PFSK-1 (cell line): Measurements from ENCODE around the gene TSC22D2.

Experiments
- FOXP2 ChIP-seq: optimal IDR thresholded peaks from 2 replicates; pipeline ENCODE3; 2011; ENCODE audit warnings: borderline replicate concordance, control low read depth, inconsistent platforms; ENCODE audit not compliant: insufficient read depth; ENCODE audit errors: extremely low read length, extremely low read depth
- POLR2AphosphoS5 ChIP-seq: IDR thresholded peaks from 2 replicates; pipeline ENCODE4 v1.6.1; 2012; ENCODE audit warnings: low read depth, mild to moderate bottlenecking, control low read depth, low read length, moderate library complexity
- SIN3A ChIP-seq: IDR thresholded peaks from 2 replicates; pipeline ENCODE4 v1.6.1; 2012; ENCODE audit warnings: mild to moderate bottlenecking, low read length, moderate library complexity, borderline replicate concordance; ENCODE audit not compliant: insufficient read depth
- TAF1 ChIP-seq: IDR thresholded peaks from 2 replicates; pipeline ENCODE4 v1.6.1; 2012; ENCODE audit warnings: low read length, control low read depth, borderline replicate concordance; ENCODE audit not compliant: insufficient read depth
- TF ChIP-seq, protein P1 (sequence below), 2 experiments: IDR thresholded peaks; 2 replicates each; pipeline versions ENCODE4 v1.6.1 to v1.8.0; 2011 to 2012; ENCODE audit warnings: low read depth in 2 of 2, low read length in 2 of 2, control low read depth in 1 of 2, inconsistent platforms in 1 of 2, mild to moderate bottlenecking in 1 of 2, moderate library complexity in 1 of 2; ENCODE audit not compliant: insufficient read depth in 1 of 2

TSC22D2 gene

DNA sequence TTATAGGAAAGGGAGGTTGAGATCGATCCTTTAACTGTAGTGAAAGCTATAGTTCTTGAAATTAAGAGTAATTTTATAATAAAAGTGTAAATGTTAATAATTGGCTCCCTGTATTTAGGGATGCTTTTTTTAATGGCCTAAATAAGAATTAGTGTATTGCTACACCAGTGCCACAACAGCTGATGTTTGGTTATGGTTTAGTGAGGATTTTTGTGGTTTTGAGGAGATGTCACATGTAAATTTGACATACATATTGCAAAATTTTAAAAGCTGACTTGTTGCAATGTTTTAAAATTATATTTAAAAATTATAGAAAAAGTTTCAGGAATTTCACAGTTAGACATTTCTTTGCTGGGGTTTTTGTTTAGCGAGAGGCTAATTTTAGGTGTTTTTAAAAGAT lies 3.9 kb downstream of the TSC22D2 start:
- TF ChIP-seq, protein P1, sequence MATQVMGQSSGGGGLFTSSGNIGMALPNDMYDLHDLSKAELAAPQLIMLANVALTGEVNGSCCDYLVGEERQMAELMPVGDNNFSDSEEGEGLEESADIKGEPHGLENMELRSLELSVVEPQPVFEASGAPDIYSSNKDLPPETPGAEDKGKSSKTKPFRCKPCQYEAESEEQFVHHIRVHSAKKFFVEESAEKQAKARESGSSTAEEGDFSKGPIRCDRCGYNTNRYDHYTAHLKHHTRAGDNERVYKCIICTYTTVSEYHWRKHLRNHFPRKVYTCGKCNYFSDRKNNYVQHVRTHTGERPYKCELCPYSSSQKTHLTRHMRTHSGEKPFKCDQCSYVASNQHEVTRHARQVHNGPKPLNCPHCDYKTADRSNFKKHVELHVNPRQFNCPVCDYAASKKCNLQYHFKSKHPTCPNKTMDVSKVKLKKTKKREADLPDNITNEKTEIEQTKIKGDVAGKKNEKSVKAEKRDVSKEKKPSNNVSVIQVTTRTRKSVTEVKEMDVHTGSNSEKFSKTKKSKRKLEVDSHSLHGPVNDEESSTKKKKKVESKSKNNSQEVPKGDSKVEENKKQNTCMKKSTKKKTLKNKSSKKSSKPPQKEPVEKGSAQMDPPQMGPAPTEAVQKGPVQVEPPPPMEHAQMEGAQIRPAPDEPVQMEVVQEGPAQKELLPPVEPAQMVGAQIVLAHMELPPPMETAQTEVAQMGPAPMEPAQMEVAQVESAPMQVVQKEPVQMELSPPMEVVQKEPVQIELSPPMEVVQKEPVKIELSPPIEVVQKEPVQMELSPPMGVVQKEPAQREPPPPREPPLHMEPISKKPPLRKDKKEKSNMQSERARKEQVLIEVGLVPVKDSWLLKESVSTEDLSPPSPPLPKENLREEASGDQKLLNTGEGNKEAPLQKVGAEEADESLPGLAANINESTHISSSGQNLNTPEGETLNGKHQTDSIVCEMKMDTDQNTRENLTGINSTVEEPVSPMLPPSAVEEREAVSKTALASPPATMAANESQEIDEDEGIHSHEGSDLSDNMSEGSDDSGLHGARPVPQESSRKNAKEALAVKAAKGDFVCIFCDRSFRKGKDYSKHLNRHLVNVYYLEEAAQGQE (IDR thresholded peaks at IDR 0.05; ENCODE audit: insufficient read depth in 1 of 2, low read depth in 2 of 2, low read length in 2 of 2): no peak
- no peak for TF ChIP-seq TAF1

GRCh38 chr3:150412561-150413231 lies 4.6 kb downstream of the TSC22D2 start:
- TF ChIP-seq SIN3A (peak; percentile 12; the same call in 1 of the 2 replicates), POLR2AphosphoS5 (no peak), FOXP2 (no peak), TAF1 (no peak)
- TF ChIP-seq, protein P1 (IDR thresholded peaks at IDR 0.05; ENCODE audit: insufficient read depth in 1 of 2, low read depth in 2 of 2, low read length in 2 of 2): no peak

- TF ChIP-seq SIN3A (peak; percentile 36; the same call in 1 of the 2 replicates), POLR2AphosphoS5 (no peak)
Measured at GRCh38 chr3:150414258-150414657, 6.2 kb downstream of the TSC22D2 start.

GRCh38 chr3:150414959-150415358 lies 6.9 kb downstream of the TSC22D2 start:
- no peak for TF ChIP-seq POLR2AphosphoS5
- TF ChIP-seq, protein P1 (IDR thresholded peaks at IDR 0.05; ENCODE audit: insufficient read depth in 1 of 2, low read depth in 2 of 2, low read length in 2 of 2): no peak

DNA sequence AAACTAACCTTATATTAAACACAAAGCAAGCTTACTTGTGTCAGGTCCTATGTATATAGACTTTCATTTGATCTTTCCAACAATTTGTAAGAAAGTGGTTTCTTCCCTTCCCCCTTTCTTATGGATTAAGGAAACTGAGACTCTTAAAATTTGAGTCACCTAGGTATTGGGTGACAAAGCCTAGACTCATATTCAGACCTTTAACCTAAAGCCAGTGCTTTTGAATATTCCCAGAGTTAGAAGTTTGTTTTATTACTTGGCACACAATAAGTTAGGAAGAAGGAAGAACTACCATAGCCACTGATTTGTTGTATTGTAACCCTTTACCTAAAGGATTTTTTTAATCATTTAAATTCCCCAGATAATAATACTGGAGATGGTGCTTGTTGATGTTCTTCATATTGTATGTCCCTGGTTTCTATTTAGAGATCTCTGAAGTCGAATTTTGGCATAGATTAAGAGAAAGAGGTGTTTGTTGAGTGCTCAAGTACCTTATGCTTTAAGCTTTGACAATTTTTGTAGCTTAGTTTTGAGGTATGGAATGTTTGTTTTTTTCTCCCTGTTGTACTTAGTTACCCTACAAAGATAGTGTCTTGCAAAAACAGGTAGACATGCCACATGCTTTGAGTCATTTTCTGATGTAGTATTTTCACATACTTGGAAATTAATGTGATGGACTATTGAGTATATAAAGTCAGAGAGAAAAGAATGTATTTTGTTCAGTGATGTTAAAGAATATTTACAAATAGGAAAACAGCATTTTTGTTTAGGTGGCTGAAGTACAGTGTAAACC lies 11.2 kb downstream of the TSC22D2 start:
- no peak for TF ChIP-seq POLR2AphosphoS5
- no peak for TF ChIP-seq TAF1
- TF ChIP-seq FOXP2: no peak
- TF ChIP-seq, protein P1 (IDR thresholded peaks at IDR 0.05; ENCODE audit: insufficient read depth in 1 of 2, low read depth in 2 of 2, low read length in 2 of 2): no peak
- no peak for TF ChIP-seq SIN3A
